Colonic mucosa (tissue), 4 donors: ENCODE results near the gene TNFRSF11A. TPM values are rescaled to one million over a fixed set of nuclear protein-coding genes. Genes with fewer than 3 reads are reported as not detected.

Experiments
- DNase-seq: peaks from one replicate; pipeline ENCODE4 v3.0.0-alpha.2; 2020
- H3K27ac ChIP-seq: fragments of 200-600 bp; one replicate; pipeline ENCODE4 v1.8.0; 2021
- H3K27me3 ChIP-seq: fragments of 200-600 bp; one replicate; pipeline ENCODE4 v1.8.0; 2021
- H3K36me3 ChIP-seq: fragments of 200-600 bp; one replicate; pipeline ENCODE4 v1.8.0; 2021
- H3K4me1 ChIP-seq: fragments of 200-600 bp; one replicate; pipeline ENCODE4 v1.8.0; 2021; ENCODE audit warnings: mild to moderate bottlenecking
- H3K4me3 ChIP-seq: fragments of 200-600 bp; one replicate; pipeline ENCODE4 v1.8.0; 2021
- H3K9ac ChIP-seq, 2 donors: one replicate each; pipeline ENCODE4 v1.7.0; 2013; ENCODE audit warnings: control low read depth in 2 of 2, low read depth in 2 of 2, low read length in 2 of 2
- H3K9me3 ChIP-seq: fragments of 200-600 bp; one replicate; pipeline ENCODE4 v1.8.0; 2021
- CTCF ChIP-seq: fragments of 200-600 bp; IDR thresholded peaks from one replicate; pipeline ENCODE4 v1.8.0; 2022; ENCODE audit warnings: antibody characterized with exemption, mild to moderate bottlenecking
- intact Hi-C: fragments of 100-400 bp; cut with DNase I; formaldehyde crosslinking; loops from one replicate; pipeline ENCODE4 v1.14.1; 2022
- total RNA-seq, 2 donors: library from RNA; stranded (reverse); fragmentation: NEBNext Ultra II Directional in 1 of 2; extraction: Animal tissue kit (Norgen Biotek cat#: 25700) in 1 of 2; gene quantifications; one replicate each; pipeline ENCODE4 v1.2.1, GENCODE V29; 2021
- donor health status: healthy.
- donor health status: DM: no; HTN: no; CAD: no.
- donor health status: DM: no; HTN: no; CAD: no.

Gene TNFRSF11A
- total RNA-seq, 2 donors from 2014 or later, result 80.6 to 86.6 TPM

GRCh38 chr18:62386601-62387000 lies 61.5 kb downstream of the TNFRSF11A start:
- no peaks in the 10 kb centered on the region for H3K27me3 ChIP-seq
- H3K36me3 ChIP-seq, result no peaks in the 10 kb centered on the region
- intact Hi-C loops, result no loop called here
- TF ChIP-seq CTCF, result no peak
- H3K4me1 ChIP-seq, result peaks cover 19% of the 10 kb centered on the region
- H3K4me3 ChIP-seq, result no peak overlapping the region
- no peak overlapping the region for H3K27ac ChIP-seq
- no peak overlapping the region for H3K9ac ChIP-seq
- no peak for DNase-seq
- no peaks in the 10 kb centered on the region for H3K9me3 ChIP-seq

- H3K36me3 ChIP-seq, result no peaks in the 10 kb centered on the region
- no peaks in the 10 kb centered on the region for H3K27me3 ChIP-seq
- no peak overlapping the region for H3K4me3 ChIP-seq
- intact Hi-C loops, result no loop called here
- no peak overlapping the region for H3K9ac ChIP-seq
- H3K4me1 ChIP-seq, result peaks cover 19% of the 10 kb centered on the region
- no peak overlapping the region for H3K27ac ChIP-seq
- no peaks in the 10 kb centered on the region for H3K9me3 ChIP-seq
- no peak for TF ChIP-seq CTCF
- no peak for DNase-seq
Measured at GRCh38 chr18:62387257-62387656, 62.1 kb downstream of the TNFRSF11A start.

GRCh38 chr18:62388855-62389760 lies 64.0 kb downstream of the TNFRSF11A start:
- no peaks in the 10 kb centered on the region for H3K27me3 ChIP-seq
- no peak overlapping the region for H3K27ac ChIP-seq
- no peak for DNase-seq
- no peak overlapping the region for H3K4me3 ChIP-seq
- TF ChIP-seq CTCF, result no peak
- no peaks in the 10 kb centered on the region for H3K36me3 ChIP-seq
- no peak overlapping the region for H3K9ac ChIP-seq
- peaks cover 19% of the 10 kb centered on the region for H3K4me1 ChIP-seq
- H3K9me3 ChIP-seq, result no peaks in the 10 kb centered on the region
- intact Hi-C loops, result no loop called here

GRCh38 chr18:62389761-62390481 lies 64.8 kb downstream of the TNFRSF11A start:
- intact Hi-C loops, result no loop called here
- no peak for DNase-seq
- no peaks in the 10 kb centered on the region for H3K36me3 ChIP-seq

More at GRCh38 chr18:62389761-62390481, 64.8 kb downstream of the TNFRSF11A start:
- Histone ChIP-seq H3K9me3 (no peaks in the 10 kb centered on the region), H3K27me3 (no peaks in the 10 kb centered on the region), H3K27ac (no peak overlapping the region), H3K4me1 (peaks cover 19% of the 10 kb centered on the region), H3K9ac (no peak overlapping the region), H3K4me3 (no peak overlapping the region)
- no peak for TF ChIP-seq CTCF
